Measurements from ENCODE around the gene UBTD1. TPM values are rescaled to one million over a fixed set of nuclear protein-coding genes. Genes with fewer than 3 reads are reported as not detected.

The UBTD1 gene
- polyA plus RNA-seq, 3 donors = 17.2 to 20.0 (median 19.0) TPM

DNA sequence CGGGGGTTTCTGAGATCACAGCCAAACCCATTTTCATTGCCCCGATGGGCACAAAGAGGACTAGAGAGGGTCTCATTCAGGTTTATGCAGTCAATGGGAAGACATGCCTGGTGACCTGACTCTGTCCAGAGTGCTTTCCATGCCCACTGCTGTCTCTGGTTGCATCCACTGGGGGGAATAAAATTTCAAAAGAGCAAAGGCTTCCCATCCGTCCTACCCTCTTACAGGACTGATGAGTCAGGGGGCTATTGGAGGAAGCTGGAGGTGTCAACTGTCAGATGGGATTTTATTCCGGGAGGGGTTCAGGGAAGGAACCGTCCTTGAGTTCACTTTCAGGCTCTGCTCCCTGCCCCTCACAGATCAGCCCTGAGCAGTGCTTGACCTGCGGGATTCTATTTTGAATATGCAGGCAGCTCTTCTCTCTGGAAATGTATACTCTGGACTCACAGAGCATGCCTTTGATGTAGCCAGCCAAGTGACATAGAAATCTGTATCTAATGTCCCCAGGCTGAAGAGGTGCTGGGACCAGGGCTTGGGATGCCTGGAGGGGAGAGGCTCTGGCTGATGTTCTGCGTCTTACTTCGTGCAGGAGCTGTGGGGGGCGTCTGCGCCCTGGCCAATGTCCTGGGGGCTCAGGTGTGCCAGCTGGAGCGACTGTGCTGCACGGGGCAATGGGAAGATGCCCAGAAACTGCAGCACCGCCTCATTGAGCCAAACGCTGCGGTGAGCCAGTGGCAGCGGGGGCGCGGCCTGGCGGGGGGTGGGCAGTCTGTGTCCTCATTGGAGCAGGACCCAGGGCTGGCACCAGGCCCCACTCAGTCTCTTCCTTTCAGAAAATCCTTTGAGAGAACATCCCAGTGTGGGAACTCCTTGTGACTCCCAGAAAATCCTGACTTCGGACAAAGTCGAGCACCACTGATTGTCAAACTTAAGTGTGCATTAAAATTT lies 102.8 kb downstream of the UBTD1 start:
- Histone ChIP-seq H3K79me2 (ENCODE audit: insufficient read depth, low read length) (no peaks in the 10 kb centered on the region), H2AFZ (ENCODE audit: insufficient read depth, low read depth, low read length, poor library complexity, severe bottlenecking) (no peak overlapping the region), H3K4me2 (replicated peaks; ENCODE audit: extremely low read depth, low read length, poor library complexity, severe bottlenecking) (no peak overlapping the region), H3K36me3 (replicated peaks in 1 of 2; ENCODE audit: control insufficient read depth in 1 of 2, insufficient read depth in 2 of 2, low read length in 2 of 2) (no peaks in the 10 kb centered on the region), H4K20me1 (ENCODE audit: insufficient read depth, low read length) (no peaks in the 10 kb centered on the region), H3K9ac (ENCODE audit: insufficient read depth, low read length, poor library complexity, severe bottlenecking) (no peak overlapping the region), H3K4me3 (replicated peaks in 1 of 3; ENCODE audit: low read depth in 2 of 3, low read length in 3 of 3) (no peak overlapping the region), H3K27ac (ENCODE audit: low read depth in 1 of 2, low read length in 2 of 2) (no peak overlapping the region), H3K4me1 (ENCODE audit: control insufficient read depth in 1 of 2, insufficient read depth in 2 of 2, low read length in 2 of 2) (no peaks in the 10 kb centered on the region), H3K27me3 (ENCODE audit: control insufficient read depth in 2 of 2, insufficient read depth in 2 of 2, low read length in 2 of 2) (no peaks in the 10 kb centered on the region), H3K9me3 (replicated peaks in 1 of 2; ENCODE audit: control insufficient read depth in 1 of 2, insufficient read depth in 1 of 2, low read length in 2 of 2) (no peaks in the 10 kb centered on the region)
- Mint-ChIP-seq H3K9me3 (peaks cover 0 to 1% (median 0%) of the 10 kb centered on the region in 7 donors), H3K4me1 (no peaks in the 10 kb centered on the region), H3K27me3 (ENCODE audit: low read depth in 3 of 3) (peaks cover 1 to 4% (median 2%) of the 10 kb centered on the region in 3 donors), H3K4me3 (no peak overlapping the region), H3K36me3 (no peaks in the 10 kb centered on the region), H3K27ac (no peak overlapping the region)
- TF ChIP-seq, protein P1, sequence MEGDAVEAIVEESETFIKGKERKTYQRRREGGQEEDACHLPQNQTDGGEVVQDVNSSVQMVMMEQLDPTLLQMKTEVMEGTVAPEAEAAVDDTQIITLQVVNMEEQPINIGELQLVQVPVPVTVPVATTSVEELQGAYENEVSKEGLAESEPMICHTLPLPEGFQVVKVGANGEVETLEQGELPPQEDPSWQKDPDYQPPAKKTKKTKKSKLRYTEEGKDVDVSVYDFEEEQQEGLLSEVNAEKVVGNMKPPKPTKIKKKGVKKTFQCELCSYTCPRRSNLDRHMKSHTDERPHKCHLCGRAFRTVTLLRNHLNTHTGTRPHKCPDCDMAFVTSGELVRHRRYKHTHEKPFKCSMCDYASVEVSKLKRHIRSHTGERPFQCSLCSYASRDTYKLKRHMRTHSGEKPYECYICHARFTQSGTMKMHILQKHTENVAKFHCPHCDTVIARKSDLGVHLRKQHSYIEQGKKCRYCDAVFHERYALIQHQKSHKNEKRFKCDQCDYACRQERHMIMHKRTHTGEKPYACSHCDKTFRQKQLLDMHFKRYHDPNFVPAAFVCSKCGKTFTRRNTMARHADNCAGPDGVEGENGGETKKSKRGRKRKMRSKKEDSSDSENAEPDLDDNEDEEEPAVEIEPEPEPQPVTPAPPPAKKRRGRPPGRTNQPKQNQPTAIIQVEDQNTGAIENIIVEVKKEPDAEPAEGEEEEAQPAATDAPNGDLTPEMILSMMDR (IDR thresholded peaks at IDR 0.05) = no peak
- WGBS (ENCODE audit: insufficient coverage) = 90% methylated on average over 17 of the region's 21 CpGs
- intact Hi-C loops (cut with micrococcal nuclease) = no loop called here
- no peak for DNase-seq

DNA sequence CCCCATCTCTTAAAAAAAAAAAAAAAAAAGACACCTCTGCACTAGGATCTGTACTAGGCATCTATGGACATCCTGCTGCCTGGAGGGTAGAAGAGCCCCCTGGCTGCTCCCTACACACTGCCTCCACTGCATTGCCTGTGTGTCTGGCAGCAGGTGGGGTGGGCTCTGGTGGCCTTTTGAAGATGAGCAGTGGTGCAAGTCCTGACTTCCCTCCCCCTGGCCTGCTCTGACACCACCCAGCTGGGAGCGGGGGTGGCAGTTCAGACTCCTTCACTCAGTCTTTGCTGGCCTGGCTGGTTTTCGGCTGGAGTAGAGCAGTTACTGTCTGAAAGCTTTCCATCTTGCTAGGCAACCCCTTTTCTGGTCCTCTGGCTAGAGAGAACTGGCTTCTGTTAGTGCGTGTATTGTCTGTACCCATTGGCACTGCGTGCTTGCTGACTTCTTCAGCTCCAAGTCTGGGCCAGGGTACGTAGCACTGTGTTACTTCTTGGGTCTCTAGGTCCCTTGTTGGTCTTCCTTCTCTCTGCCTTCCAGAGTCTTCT lies 108.4 kb downstream of the UBTD1 start:
- no peaks in the 10 kb centered on the region for H3K4me1 Mint-ChIP-seq

More for the DNA sequence above, 108.4 kb downstream of the UBTD1 start:
- H3K4me1 ChIP-seq (ENCODE audit: control insufficient read depth in 1 of 2, insufficient read depth in 2 of 2, low read length in 2 of 2) = no peaks in the 10 kb centered on the region
- H2AFZ ChIP-seq (ENCODE audit: insufficient read depth, low read depth, low read length, poor library complexity, severe bottlenecking) = no peak overlapping the region
- H3K4me3 ChIP-seq (replicated peaks in 1 of 3; ENCODE audit: low read depth in 2 of 3, low read length in 3 of 3) = no peak overlapping the region
- H3K27ac ChIP-seq (ENCODE audit: low read depth in 1 of 2, low read length in 2 of 2) = no peak overlapping the region
- H3K4me2 ChIP-seq (replicated peaks; ENCODE audit: extremely low read depth, low read length, poor library complexity, severe bottlenecking) = no peak overlapping the region
- H4K20me1 ChIP-seq (ENCODE audit: insufficient read depth, low read length) = no peaks in the 10 kb centered on the region
- TF ChIP-seq, protein P1 (IDR thresholded peaks at IDR 0.05) = no peak
- no peak overlapping the region for H3K4me3 Mint-ChIP-seq
- no peak for DNase-seq
- H3K27me3 Mint-ChIP-seq (ENCODE audit: low read depth in 3 of 3) = peaks cover 2 to 5% (median 3%) of the 10 kb centered on the region in 3 donors
- no peaks in the 10 kb centered on the region for H3K27me3 ChIP-seq (ENCODE audit: control insufficient read depth in 2 of 2, insufficient read depth in 2 of 2, low read length in 2 of 2)
- peaks cover 0 to 1% (median 0%) of the 10 kb centered on the region in 7 donors for H3K9me3 Mint-ChIP-seq
- no peaks in the 10 kb centered on the region for H3K9me3 ChIP-seq (replicated peaks in 1 of 2; ENCODE audit: control insufficient read depth in 1 of 2, insufficient read depth in 1 of 2, low read length in 2 of 2)
- no peaks in the 10 kb centered on the region for H3K36me3 ChIP-seq (replicated peaks in 1 of 2; ENCODE audit: control insufficient read depth in 1 of 2, insufficient read depth in 2 of 2, low read length in 2 of 2)
- 97% methylated on average over 4 of the region's 5 CpGs for WGBS (ENCODE audit: insufficient coverage)
- no peaks in the 10 kb centered on the region for H3K36me3 Mint-ChIP-seq
- intact Hi-C loops (cut with micrococcal nuclease) = no loop called here
- H3K27ac Mint-ChIP-seq = no peak overlapping the region
- H3K9ac ChIP-seq (ENCODE audit: insufficient read depth, low read length, poor library complexity, severe bottlenecking) = no peak overlapping the region
- no peaks in the 10 kb centered on the region for H3K79me2 ChIP-seq (ENCODE audit: insufficient read depth, low read length)
